A673 (cell line): ENCODE measurements around the gene NUP85.
"Not testable (repeated sequence)": the region's sequence is repeated elsewhere in the genome, so short reads cannot be mapped to it uniquely, and the experiment has no call there.

Source experiments
- CTCF ChIP-seq: fragments of 300-800, 200-600 bp; sonication (generic); conservative IDR thresholded peaks from 2 replicates; pipeline ENCODE4 v1.5.1; 2017; ENCODE audit warnings: low read depth, mild to moderate bottlenecking, antibody characterized with exemption, low read length, moderate library complexity, mixed read lengths
- EZH2 ChIP-seq: fragments of 200-600 bp; sonication (generic); IDR thresholded peaks from 2 replicates; pipeline ENCODE4 v1.6.1; 2017; ENCODE audit warnings: borderline replicate concordance, low read depth, mild to moderate bottlenecking, mixed read lengths, antibody characterized with exemption, low read length; ENCODE audit not compliant: poor library complexity, severe bottlenecking

- not testable (repeated sequence) for TF ChIP-seq CTCF, EZH2
These were observed 51.7 kb downstream of the NUP85 start for GRCh38 chr17:75257228-75257627.
